ENCODE measurements around the gene ARFGAP1.

Gene ARFGAP1

GRCh38 chr20:63336232-63336752 lies 63.7 kb downstream of the ARFGAP1 start:
- no peak for DNase-seq

GRCh38 chr20:63337786-63338420 lies 65.3 kb downstream of the ARFGAP1 start:
- DNase-seq, result no peak

Data from CD4-positive, alpha-beta T cell treated with Interleukin-15 for 1 hour (primary cell).